Measurements from ENCODE around the gene PSD4.

Gene PSD4

DNA sequence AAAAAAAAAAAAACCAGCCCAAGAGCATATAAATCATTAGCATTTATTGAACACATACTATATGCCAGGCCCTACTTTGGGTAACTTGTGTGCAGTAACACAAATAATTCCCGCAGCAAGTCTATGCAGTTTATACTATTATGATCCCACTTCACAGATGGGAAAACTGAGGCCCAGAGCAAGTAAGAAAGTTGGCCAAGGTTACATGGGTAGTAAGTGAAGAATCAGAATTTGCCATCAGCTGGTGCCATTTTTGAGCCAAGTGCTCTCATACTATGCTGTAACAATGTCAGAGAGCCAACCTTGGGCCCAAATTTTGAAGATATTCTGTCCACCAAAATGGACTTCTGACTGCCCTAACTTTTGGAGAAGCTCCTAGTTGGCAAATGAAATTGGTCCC lies 13.5 kb upstream of the PSD4 start:
- no peak for ATAC-seq
- TF ChIP-seq RARB (CRISPR knock-in tag; IDR thresholded peaks at IDR 0.05) (no peak), PPARA (CRISPR knock-in tag; IDR thresholded peaks at IDR 0.05; ENCODE audit: borderline replicate concordance) (no peak), ZNF70 (CRISPR knock-in tag; IDR thresholded peaks at IDR 0.05) (no peak), SNAI2 (CRISPR knock-in tag; IDR thresholded peaks at IDR 0.05) (no peak), TOX (CRISPR knock-in tag; IDR thresholded peaks at IDR 0.05; ENCODE audit: borderline replicate concordance) (no peak)
- TF ChIP-seq, protein P1, sequence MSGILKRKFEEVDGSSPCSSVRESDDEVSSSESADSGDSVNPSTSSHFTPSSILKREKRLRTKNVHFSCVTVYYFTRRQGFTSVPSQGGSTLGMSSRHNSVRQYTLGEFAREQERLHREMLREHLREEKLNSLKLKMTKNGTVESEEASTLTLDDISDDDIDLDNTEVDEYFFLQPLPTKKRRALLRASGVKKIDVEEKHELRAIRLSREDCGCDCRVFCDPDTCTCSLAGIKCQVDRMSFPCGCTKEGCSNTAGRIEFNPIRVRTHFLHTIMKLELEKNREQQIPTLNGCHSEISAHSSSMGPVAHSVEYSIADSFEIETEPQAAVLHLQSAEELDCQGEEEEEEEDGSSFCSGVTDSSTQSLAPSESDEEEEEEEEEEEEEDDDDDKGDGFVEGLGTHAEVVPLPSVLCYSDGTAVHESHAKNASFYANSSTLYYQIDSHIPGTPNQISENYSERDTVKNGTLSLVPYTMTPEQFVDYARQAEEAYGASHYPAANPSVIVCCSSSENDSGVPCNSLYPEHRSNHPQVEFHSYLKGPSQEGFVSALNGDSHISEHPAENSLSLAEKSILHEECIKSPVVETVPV (CRISPR knock-in tag; IDR thresholded peaks at IDR 0.05) = no peak
- TF ChIP-seq, protein P2, sequence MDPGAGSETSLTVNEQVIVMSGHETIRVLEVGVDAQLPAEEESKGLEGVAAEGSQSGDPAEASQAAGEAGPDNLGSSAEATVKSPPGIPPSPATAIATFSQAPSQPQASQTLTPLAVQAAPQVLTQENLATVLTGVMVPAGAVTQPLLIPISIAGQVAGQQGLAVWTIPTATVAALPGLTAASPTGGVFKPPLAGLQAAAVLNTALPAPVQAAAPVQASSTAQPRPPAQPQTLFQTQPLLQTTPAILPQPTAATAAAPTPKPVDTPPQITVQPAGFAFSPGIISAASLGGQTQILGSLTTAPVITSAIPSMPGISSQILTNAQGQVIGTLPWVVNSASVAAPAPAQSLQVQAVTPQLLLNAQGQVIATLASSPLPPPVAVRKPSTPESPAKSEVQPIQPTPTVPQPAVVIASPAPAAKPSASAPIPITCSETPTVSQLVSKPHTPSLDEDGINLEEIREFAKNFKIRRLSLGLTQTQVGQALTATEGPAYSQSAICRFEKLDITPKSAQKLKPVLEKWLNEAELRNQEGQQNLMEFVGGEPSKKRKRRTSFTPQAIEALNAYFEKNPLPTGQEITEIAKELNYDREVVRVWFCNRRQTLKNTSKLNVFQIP (CRISPR knock-in tag; IDR thresholded peaks at IDR 0.05; ENCODE audit: borderline replicate concordance, low read depth) = no peak

DNA sequence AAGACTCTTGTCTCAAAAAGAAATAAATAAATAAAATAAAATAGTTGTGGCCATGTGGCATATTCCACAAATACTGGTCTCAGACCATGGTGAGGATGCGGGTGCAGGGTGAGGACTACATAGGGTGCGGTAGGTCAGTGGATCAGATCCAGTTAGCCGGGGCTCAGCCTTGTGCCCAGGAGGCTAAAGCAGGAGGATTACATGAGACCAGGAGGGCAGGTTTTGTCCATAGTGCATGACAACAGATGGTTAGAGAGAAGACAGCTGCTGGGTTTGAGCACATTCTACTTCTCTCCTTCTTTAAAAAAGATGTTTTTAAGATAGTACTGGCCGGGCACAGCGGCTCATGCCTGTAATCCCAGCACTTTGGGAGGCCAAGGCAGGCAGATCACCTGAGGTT lies 12.8 kb upstream of the PSD4 start:
- no peak for ATAC-seq
- TF ChIP-seq ZFP3 (CRISPR knock-in tag; IDR thresholded peaks at IDR 0.05) (no peak), TOX (CRISPR knock-in tag; IDR thresholded peaks at IDR 0.05; ENCODE audit: borderline replicate concordance) (no peak), TCF4 (CRISPR knock-in tag; IDR thresholded peaks at IDR 0.05; ENCODE audit: borderline replicate concordance) (no peak), BACH2 (CRISPR knock-in tag; IDR thresholded peaks at IDR 0.05; ENCODE audit: borderline replicate concordance) (no peak), ZNF70 (CRISPR knock-in tag; IDR thresholded peaks at IDR 0.05) (no peak), SNAI2 (CRISPR knock-in tag; IDR thresholded peaks at IDR 0.05) (no peak), ISL1 (CRISPR knock-in tag; IDR thresholded peaks at IDR 0.05) (no peak), RARB (CRISPR knock-in tag; IDR thresholded peaks at IDR 0.05) (no peak), ZNF565 (CRISPR knock-in tag; conservative IDR thresholded peaks at IDR 0.05; ENCODE audit: low read depth) (no peak), ESRRG (CRISPR knock-in tag; IDR thresholded peaks at IDR 0.05) (no peak), ZNF8 (CRISPR knock-in tag; IDR thresholded peaks at IDR 0.05) (no peak)
- TF ChIP-seq, protein P3, sequence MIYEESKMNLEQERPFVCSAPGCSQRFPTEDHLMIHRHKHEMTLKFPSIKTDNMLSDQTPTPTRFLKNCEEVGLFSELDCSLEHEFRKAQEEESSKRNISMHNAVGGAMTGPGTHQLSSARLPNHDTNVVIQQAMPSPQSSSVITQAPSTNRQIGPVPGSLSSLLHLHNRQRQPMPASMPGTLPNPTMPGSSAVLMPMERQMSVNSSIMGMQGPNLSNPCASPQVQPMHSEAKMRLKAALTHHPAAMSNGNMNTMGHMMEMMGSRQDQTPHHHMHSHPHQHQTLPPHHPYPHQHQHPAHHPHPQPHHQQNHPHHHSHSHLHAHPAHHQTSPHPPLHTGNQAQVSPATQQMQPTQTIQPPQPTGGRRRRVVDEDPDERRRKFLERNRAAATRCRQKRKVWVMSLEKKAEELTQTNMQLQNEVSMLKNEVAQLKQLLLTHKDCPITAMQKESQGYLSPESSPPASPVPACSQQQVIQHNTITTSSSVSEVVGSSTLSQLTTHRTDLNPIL (CRISPR knock-in tag; IDR thresholded peaks at IDR 0.05; ENCODE audit: low read depth) = no peak
- TF ChIP-seq, protein P1 (CRISPR knock-in tag; IDR thresholded peaks at IDR 0.05) = no peak
- TF ChIP-seq, protein P4, sequence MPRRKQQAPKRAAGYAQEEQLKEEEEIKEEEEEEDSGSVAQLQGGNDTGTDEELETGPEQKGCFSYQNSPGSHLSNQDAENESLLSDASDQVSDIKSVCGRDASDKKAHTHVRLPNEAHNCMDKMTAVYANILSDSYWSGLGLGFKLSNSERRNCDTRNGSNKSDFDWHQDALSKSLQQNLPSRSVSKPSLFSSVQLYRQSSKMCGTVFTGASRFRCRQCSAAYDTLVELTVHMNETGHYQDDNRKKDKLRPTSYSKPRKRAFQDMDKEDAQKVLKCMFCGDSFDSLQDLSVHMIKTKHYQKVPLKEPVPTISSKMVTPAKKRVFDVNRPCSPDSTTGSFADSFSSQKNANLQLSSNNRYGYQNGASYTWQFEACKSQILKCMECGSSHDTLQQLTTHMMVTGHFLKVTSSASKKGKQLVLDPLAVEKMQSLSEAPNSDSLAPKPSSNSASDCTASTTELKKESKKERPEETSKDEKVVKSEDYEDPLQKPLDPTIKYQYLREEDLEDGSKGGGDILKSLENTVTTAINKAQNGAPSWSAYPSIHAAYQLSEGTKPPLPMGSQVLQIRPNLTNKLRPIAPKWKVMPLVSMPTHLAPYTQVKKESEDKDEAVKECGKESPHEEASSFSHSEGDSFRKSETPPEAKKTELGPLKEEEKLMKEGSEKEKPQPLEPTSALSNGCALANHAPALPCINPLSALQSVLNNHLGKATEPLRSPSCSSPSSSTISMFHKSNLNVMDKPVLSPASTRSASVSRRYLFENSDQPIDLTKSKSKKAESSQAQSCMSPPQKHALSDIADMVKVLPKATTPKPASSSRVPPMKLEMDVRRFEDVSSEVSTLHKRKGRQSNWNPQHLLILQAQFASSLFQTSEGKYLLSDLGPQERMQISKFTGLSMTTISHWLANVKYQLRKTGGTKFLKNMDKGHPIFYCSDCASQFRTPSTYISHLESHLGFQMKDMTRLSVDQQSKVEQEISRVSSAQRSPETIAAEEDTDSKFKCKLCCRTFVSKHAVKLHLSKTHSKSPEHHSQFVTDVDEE (CRISPR knock-in tag; IDR thresholded peaks at IDR 0.05) = no peak

DNA sequence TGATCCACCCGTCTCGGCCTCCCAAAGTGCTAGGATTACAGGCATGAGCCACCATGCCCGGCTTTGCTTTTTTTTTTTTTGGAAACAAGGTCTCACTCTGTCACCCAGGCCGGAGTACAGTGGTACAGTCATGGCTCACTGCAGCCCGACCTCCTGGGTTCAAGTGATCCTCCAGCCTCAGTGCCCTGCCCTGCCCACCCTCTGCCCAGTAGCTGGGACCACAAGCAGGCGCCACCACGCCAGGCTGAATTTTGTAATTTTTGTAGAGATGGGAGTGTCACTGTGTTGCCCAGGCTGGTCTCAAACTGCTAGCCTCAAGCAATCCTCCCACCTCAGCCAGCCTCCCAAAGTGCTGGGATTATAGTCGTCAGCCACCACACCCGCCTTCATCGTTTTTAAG lies 11.6 kb upstream of the PSD4 start:
- no peak for ATAC-seq
- no peak for TF ChIP-seq CSDC2 (CRISPR knock-in tag; IDR thresholded peaks at IDR 0.05)
- no peak for TF ChIP-seq ZNF565 (CRISPR knock-in tag; conservative IDR thresholded peaks at IDR 0.05; ENCODE audit: low read depth)
- TF ChIP-seq TOX (CRISPR knock-in tag; IDR thresholded peaks at IDR 0.05; ENCODE audit: borderline replicate concordance) = no peak
- no peak for TF ChIP-seq TCF4 (CRISPR knock-in tag; IDR thresholded peaks at IDR 0.05; ENCODE audit: borderline replicate concordance)
- TF ChIP-seq ZNF70 (CRISPR knock-in tag; IDR thresholded peaks at IDR 0.05) = no peak
- no peak for TF ChIP-seq GLIS3 (CRISPR knock-in tag; IDR thresholded peaks at IDR 0.05)
- no peak for TF ChIP-seq ISL1 (CRISPR knock-in tag; IDR thresholded peaks at IDR 0.05)
- no peak for TF ChIP-seq ARNTL (CRISPR knock-in tag; IDR thresholded peaks at IDR 0.05; ENCODE audit: borderline replicate concordance, low read depth)
- TF ChIP-seq RARB (CRISPR knock-in tag; IDR thresholded peaks at IDR 0.05) = no peak
- TF ChIP-seq, protein P5, sequence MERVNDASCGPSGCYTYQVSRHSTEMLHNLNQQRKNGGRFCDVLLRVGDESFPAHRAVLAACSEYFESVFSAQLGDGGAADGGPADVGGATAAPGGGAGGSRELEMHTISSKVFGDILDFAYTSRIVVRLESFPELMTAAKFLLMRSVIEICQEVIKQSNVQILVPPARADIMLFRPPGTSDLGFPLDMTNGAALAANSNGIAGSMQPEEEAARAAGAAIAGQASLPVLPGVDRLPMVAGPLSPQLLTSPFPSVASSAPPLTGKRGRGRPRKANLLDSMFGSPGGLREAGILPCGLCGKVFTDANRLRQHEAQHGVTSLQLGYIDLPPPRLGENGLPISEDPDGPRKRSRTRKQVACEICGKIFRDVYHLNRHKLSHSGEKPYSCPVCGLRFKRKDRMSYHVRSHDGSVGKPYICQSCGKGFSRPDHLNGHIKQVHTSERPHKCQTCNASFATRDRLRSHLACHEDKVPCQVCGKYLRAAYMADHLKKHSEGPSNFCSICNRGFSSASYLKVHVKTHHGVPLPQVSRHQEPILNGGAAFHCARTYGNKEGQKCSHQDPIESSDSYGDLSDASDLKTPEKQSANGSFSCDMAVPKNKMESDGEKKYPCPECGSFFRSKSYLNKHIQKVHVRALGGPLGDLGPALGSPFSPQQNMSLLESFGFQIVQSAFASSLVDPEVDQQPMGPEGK (CRISPR knock-in tag; IDR thresholded peaks at IDR 0.05; ENCODE audit: borderline replicate concordance) = no peak
- TF ChIP-seq, protein P4 (CRISPR knock-in tag; IDR thresholded peaks at IDR 0.05) = no peak
- TF ChIP-seq ESRRG (CRISPR knock-in tag; IDR thresholded peaks at IDR 0.05) = no peak
- TF ChIP-seq, protein P1 (CRISPR knock-in tag; IDR thresholded peaks at IDR 0.05) = no peak

Data from SK-N-SH treated with all-trans-retinoic acid at 6 μM for 48 hours (cell line).